ENCODE data around the gene FN3K. TPM values are rescaled to one million over a fixed set of nuclear protein-coding genes. Genes with fewer than 3 reads are reported as not detected.

FN3K gene
- total and polyA plus RNA-seq, 2 of the 13 experiments (the other 11 are each of a cell fraction or from before 2014, with no cell fraction given): 3.5 to 12.2 TPM

GRCh38 chr17:82740906-82741759, 5.7 kb downstream of the FN3K start (continued):
- TF ChIP-seq, protein P1, sequence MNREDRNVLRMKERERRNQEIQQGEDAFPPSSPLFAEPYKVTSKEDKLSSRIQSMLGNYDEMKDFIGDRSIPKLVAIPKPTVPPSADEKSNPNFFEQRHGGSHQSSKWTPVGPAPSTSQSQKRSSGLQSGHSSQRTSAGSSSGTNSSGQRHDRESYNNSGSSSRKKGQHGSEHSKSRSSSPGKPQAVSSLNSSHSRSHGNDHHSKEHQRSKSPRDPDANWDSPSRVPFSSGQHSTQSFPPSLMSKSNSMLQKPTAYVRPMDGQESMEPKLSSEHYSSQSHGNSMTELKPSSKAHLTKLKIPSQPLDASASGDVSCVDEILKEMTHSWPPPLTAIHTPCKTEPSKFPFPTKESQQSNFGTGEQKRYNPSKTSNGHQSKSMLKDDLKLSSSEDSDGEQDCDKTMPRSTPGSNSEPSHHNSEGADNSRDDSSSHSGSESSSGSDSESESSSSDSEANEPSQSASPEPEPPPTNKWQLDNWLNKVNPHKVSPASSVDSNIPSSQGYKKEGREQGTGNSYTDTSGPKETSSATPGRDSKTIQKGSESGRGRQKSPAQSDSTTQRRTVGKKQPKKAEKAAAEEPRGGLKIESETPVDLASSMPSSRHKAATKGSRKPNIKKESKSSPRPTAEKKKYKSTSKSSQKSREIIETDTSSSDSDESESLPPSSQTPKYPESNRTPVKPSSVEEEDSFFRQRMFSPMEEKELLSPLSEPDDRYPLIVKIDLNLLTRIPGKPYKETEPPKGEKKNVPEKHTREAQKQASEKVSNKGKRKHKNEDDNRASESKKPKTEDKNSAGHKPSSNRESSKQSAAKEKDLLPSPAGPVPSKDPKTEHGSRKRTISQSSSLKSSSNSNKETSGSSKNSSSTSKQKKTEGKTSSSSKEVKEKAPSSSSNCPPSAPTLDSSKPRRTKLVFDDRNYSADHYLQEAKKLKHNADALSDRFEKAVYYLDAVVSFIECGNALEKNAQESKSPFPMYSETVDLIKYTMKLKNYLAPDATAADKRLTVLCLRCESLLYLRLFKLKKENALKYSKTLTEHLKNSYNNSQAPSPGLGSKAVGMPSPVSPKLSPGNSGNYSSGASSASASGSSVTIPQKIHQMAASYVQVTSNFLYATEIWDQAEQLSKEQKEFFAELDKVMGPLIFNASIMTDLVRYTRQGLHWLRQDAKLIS (CRISPR knock-in tag; IDR thresholded peaks at IDR 0.05): 0 out of 2 replicates have a peak, but pooled peaks have one; percentile 79
- TF ChIP-seq PBX3 (CRISPR knock-in tag; IDR thresholded peaks at IDR 0.05; ENCODE audit: borderline replicate concordance) (no peak), ARID2 (CRISPR knock-in tag; IDR thresholded peaks at IDR 0.05; ENCODE audit: borderline replicate concordance) (0 out of 2 replicates have a peak, but pooled peaks have one; percentile 68), REST (IDR thresholded peaks at IDR 0.05; ENCODE audit: borderline replicate concordance in 1 of 2, low read depth in 1 of 2, low read length in 2 of 2) (no peak), ZBTB38 (CRISPR knock-in tag; IDR thresholded peaks at IDR 0.05) (peak; percentile 87), HNF1B (CRISPR knock-in tag; IDR thresholded peaks at IDR 0.05) (0 out of 2 replicates have a peak, but pooled peaks have one; percentile 24), ZNF382 (CRISPR knock-in tag; IDR thresholded peaks at IDR 0.05; ENCODE audit: borderline replicate concordance) (no peak), ZNF878 (CRISPR knock-in tag; IDR thresholded peaks at IDR 0.05) (0 out of 2 replicates have a peak, but pooled peaks have one; percentile 36), RAD51 (IDR thresholded peaks at IDR 0.05; ENCODE audit: borderline replicate concordance) (no peak), ZNF652 (CRISPR knock-in tag; IDR thresholded peaks at IDR 0.05; ENCODE audit: borderline replicate concordance, low read depth) (no peak; the same call in 1 of the 2 replicates), SALL1 (CRISPR knock-in tag; IDR thresholded peaks at IDR 0.05) (peak; percentile 98), ZFAT (CRISPR knock-in tag; conservative IDR thresholded peaks at IDR 0.05) (no peak), SAFB2 (CRISPR knock-in tag; IDR thresholded peaks at IDR 0.05; ENCODE audit: borderline replicate concordance, low read depth) (peak; percentile 29; the same call in 1 of the 2 replicates), SOX5 (CRISPR knock-in tag; IDR thresholded peaks at IDR 0.05; ENCODE audit: borderline replicate concordance) (peak; percentile 74), STAT5B (CRISPR knock-in tag; IDR thresholded peaks at IDR 0.05) (no peak)
- TF ChIP-seq, protein P2, sequence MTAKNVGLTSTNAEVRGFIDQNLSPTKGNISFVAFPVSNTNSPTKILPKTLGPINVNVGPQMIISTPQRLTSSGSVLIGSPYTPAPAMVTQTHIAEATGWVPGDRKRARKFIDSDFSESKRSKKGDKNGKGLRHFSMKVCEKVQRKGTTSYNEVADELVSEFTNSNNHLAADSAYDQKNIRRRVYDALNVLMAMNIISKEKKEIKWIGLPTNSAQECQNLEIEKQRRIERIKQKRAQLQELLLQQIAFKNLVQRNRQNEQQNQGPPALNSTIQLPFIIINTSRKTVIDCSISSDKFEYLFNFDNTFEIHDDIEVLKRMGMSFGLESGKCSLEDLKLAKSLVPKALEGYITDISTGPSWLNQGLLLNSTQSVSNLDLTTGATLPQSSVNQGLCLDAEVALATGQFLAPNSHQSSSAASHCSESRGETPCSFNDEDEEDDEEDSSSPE (CRISPR knock-in tag; IDR thresholded peaks at IDR 0.05): peak; percentile 69
